COLO668 (cell line): ENCODE results near the gene WDR91.

Source experiments
- DNase-seq: peaks from one replicate; lab custom pipeline; 2025; ENCODE audit not compliant: unreplicated experiment; lab: John Stamatoyannopoulos, UW

The WDR91 gene

GRCh38 chr7:135199439-135199838 is 11.9 kb downstream of the WDR91 start:
- DNase-seq, result no peak

- no peak for DNase-seq
Observed at GRCh38 chr7:135197906-135198655, 13.2 kb downstream of the WDR91 start.

- no peak for DNase-seq
Observed at GRCh38 chr7:135197343-135197742, 14.0 kb downstream of the WDR91 start.

GRCh38 chr7:135195968-135196629 is 15.2 kb downstream of the WDR91 start:
- no peak for DNase-seq

- no peak for DNase-seq
Observed at GRCh38 chr7:135195156-135195555, 16.2 kb downstream of the WDR91 start.

- no peak for DNase-seq
Observed at GRCh38 chr7:135194494-135195095, 16.7 kb downstream of the WDR91 start.

DNA sequence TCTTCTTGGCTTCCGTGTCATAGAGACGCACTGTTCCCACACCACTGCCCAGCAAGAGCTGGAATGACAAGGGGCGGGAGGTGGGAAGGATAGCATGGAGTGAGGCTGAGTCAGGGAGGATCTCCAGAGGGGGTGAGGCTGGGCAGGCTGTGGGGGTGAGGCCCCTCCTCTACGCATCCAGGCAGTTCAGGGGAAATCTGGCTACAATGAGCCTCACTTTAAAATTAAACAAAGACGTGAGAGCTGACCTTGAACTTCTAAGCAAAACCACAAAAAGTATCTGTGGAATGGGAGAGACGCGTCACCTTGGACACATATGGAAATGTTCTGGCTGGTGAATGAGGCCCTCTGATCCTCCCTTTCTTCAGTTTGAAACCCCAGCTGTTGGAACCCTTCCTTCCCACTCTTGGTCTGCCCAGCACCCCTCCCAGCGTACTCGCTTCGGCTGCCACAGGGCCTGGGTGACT is 17.7 kb downstream of the WDR91 start:
- DNase-seq, result no peak

DNA sequence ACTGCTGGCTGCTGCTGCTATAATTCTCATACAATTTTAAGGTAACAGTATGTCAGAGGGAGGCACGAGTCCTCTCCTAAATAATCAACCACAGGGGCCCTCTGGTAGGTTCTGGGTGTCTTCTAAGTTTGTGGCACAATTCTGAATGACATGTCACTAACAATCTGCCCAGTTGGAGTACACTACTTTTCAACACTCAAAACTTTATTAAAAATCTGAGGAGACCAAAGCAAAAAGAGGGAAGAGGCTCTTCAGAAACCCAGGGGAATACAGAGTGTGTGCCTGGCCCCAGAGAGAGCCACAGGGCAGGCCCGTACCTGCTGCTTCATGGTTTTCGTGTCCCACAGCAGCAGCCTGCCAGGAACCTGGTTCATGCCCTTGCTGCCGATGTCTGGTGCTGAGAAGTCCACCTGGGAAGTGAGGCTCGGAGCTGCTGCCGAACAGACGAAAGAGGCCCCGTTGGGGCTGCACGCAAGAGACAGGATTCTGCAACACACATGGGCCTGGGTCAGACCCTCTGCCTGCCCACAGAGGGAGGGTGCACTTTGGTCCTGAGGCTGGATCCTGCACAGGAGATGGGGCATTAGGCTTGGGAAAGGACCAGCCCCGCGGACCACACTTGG is 18.3 kb downstream of the WDR91 start:
- DNase-seq, result no peak

DNA sequence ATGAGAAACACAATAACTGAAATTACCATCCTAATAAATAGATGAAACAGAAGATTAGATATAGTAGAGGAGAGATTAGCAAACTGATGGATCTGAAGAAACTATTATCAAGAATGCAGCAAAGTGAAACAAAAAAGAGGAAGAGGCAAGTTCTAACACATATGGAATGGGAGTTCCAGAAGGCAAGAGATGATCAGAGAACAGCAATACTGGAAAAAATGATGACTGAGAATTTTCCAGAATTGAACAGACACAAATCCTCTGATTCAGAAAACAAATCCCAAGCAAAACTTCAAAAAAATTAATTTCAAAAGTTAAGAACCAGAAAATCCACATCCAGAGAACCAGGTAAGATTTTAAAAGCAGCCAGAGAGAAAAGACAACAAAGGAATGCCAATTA is 20.6 kb downstream of the WDR91 start:
- DNase-seq, result no peak

- no peak for DNase-seq
Observed at GRCh38 chr7:135189961-135190360, 21.4 kb downstream of the WDR91 start.

- no peak for DNase-seq
Observed at GRCh38 chr7:135189221-135189662, 22.1 kb downstream of the WDR91 start.

- no peak for DNase-seq
Observed at GRCh38 chr7:135188298-135188984, 22.9 kb downstream of the WDR91 start.

DNA sequence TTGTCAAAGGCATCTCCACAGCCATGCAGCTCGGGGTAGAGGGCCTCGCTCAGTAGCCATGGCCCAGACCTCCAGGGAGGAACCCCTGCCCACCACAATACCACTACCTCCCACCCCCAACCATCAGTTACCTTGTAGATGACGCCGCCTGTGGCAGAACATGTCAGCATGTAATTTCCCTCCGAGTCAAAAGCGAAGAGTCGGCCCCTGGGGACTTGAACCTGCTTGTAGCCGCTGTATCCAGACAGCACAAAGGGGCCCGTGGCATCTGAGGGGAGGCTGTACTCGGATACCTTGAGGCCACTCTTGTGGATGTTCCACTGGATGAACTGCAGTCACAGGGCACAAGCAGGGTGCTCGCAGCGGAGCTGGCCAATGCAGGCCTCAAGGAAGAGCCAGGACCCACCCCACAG is 24.5 kb downstream of the WDR91 start:
- DNase-seq, result no peak

DNA sequence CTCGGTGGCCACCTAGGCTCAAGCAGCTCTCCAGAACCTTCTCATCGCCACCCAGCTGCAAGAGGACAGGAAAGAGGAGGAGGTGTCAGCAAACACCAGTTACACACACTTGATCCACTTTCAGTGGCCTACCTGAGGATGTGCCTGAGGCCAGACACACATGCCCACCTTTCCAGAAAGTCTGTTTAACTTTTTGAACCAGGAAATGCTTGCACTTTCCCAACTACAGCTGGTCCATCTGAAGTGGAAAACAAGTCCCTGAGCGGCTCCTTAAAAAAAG is 25.1 kb downstream of the WDR91 start:
- DNase-seq, result no peak

GRCh38 chr7:135185471-135186260 is 25.7 kb downstream of the WDR91 start:
- no peak for DNase-seq

DNA sequence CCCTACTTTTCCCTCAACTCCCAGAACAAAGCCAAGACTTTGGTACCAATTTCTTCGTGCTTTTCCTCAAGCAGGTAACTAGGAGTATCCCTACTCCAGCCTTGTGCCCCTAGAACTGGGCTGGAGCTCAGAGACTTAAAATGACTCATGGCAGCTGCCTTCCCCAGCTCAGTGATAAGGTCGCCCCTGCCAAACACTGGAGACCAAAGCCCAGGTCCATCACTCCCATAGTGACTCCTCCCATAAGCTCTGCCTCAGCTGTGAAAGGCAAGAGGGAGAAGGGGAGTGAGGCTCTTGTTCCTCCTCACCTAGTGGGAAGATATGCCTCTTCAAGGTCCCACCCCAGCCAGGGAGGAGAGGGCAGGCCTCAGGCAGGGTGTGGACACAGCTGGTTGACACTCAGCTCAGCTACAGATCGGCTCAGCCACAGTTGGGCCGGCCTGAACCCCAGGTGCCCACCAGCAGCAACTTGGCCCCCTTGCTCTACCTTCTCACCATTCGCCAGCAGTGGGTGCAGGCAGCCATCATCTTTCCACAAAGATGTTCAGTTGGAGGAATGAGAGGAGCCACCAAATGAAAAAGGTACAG is 27.0 kb downstream of the WDR91 start:
- no peak for DNase-seq

- no peak for DNase-seq
Observed at GRCh38 chr7:135183478-135183877, 27.8 kb downstream of the WDR91 start.

- DNase-seq, result no peak
Observed at GRCh38 chr7:135181929-135182678, 29.2 kb downstream of the WDR91 start.

- no peak for DNase-seq
Observed at GRCh38 chr7:135181261-135181928, 29.9 kb downstream of the WDR91 start.
